NCI-H128 (cell line): ENCODE data around the gene KCNC2.
"Not testable (repeated sequence)": the region's sequence is repeated elsewhere in the genome, so short reads cannot be mapped to it uniquely, and the experiment has no call there.

ENCODE experiments used
- DNase-seq: peaks from one replicate; lab custom pipeline; 2025; ENCODE audit not compliant: unreplicated experiment; lab: John Stamatoyannopoulos, UW

KCNC2 gene

GRCh38 chr12:75209812-75210138 lies at the start of gene KCNC2:
Gene KCNC2 (minus strand): TSS chr12:75209839.
- DNase-seq: no peak

GRCh38 chr12:75259143-75259542 lies 49.5 kb upstream of the KCNC2 start:
- no peak for DNase-seq

DNA sequence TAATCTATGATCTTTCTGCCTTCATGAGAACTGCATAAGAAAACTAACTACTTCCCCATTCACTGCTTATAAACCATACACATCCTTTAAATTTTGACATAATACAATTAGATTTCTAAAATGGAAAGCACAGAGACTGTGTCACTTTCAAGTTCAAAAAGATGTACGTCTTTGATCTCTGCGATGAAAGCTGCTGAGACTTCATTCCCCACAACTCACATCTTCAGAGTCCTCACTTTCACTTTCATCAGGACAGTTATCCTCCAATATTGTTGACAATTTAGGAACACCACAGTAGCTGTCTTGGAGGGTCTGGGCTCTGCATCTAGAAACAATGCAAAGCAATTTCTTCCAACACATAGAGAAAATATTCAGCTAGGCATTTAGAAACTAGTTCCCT lies 47.9 kb upstream of the KCNC2 start:
- no peak for DNase-seq

DNA sequence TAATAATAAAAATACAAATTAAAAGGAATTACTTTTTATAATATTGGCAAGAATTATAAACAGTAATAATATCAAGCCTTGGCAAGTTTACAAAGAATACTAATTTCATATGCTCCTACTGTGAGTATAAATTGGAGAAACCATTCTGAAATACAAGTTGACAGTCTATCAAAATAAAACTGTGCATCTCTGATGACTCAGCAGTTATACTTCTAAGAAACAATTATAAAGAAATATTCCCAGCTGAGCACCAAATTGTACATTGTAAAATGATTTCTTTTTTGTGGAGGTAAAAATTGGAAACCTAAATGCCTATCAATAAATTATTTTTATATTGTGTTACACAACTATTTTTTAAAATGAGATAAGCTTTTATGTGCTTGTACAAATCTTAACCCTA lies 35.5 kb upstream of the KCNC2 start:
- no peak for DNase-seq

GRCh38 chr12:75239987-75240386 lies 30.3 kb upstream of the KCNC2 start:
- no peak for DNase-seq

DNA sequence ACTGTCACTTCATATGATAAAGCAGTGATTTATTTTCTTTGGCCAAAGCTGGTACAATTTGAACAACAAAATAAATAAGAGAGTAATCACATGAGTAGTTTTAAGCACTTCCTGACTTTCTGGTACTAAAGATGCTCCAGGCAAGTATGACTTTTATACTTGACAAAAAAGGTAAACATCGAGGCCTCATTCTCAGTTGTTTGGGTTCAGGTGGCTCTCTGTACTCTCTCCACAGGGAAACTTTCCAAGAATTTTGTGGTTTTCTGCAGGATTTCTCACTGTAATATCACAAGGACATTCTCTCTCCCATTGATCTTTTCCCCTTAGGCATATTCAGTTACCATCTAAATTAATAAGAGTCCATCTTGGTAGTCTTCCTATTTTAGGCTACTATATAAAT lies 26.6 kb upstream of the KCNC2 start:
- DNase-seq: no peak

GRCh38 chr12:75227132-75227531 lies 17.5 kb upstream of the KCNC2 start:
- DNase-seq: no peak

DNA sequence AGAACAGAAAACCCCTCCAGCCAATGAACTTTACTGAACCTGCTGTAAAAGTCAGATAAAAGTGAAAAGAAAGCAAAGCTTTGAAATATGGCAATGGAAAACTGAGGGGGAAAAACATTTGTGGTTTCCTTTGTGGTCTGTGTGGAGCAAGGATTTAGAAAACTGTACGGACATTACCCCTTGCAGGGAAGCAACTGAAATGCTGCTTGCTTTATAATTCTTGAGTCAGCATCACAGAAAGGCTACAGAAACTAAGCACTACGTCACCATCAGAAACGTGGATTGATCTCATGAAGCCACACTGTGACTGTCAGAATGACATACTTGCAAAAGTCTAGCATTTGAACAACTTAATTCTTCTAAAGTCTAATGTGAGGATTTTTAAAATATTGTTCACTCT lies 2.4 kb upstream of the KCNC2 start:
- DNase-seq: no peak

DNA sequence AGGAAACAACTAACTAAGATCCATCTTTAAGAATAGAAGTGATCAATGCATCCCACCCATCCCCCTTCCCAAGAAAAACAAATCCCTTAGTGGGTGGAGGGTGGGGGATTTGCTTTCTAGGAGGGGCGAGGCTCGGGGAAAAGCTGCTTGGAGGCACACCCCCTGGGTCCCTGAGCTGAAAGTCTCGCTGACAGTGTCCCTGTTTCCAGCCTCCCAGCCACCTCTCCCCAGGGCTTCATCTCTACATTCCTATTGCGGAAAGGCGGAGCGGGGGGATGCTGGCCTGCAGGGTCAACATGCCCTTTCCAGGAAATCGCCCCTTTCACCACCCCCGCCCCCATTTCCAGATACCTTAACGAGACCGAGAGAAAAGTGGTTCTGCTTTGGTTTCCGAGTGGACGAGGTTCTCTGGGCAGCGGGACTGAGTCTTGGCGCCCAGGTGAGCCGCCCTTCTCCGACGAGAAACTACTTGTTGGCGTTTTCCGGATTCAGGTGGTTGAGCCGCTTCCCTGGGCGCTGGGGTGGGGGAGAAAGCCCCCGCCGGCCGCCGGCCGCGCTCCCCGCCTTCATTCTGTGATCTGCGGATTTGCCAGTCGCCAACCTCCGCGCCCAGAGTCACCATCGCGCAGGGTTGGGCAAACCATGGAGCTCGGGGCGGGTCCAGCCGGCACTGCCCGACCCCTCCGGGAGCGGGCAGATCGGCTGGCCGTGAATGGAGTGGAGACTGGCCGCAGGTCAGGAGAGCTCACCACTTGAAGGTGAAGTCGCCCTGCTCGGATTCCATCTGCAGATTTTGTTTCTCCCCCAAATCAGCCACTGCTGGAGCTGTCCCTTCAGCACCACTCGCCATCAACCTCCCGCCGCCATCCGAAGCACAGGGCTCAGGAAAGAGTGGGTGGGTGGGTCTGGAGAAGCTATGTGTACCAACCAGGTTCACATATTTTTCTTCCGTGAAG lies 505 bp downstream of the KCNC2 start:
- no peak for DNase-seq

- DNase-seq: no peak
Observed at GRCh38 chr12:75207338-75208083, 2.1 kb downstream of the KCNC2 start.

DNA sequence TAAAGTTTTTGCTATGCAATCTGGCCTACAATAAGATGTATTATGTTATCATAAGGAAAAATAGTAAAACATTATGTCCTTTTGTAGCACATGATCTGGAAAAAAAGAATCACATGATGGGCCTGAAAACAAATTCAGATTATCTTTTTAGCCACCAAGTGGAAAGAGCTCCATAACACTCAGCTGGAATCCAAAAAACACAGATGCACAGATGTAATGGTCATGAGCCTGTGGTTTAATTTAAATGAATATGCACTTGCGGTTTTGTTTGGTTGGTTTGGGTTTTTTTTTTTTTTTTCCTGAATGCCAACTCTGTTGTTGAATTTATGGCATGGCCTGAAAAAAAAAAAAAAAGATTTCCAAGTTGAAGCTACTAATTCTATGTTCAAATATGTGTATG lies 4.1 kb downstream of the KCNC2 start:
- no peak for DNase-seq

DNA sequence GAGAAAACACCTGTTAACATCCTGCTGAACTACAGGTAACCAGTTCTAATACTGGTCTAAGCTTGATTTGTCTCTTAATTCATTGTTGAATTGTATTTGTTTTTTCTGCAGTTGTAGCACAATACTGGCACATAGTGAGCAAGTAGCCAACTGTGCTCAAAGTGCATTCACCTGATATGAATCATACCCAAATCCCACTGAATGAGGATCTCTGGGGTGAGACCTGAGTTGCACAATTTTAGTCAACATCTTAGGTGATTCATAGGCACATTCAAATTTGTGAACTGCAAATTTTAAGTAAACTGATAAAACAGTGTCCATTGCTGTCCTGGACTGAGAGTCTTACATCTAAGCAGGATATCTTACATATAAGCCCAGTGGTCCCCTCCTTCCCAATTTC lies 12.8 kb downstream of the KCNC2 start:
- DNase-seq: no peak

GRCh38 chr12:75196408-75196807 lies 13.2 kb downstream of the KCNC2 start:
- no peak for DNase-seq

GRCh38 chr12:75194250-75194649 lies 15.4 kb downstream of the KCNC2 start:
- DNase-seq: no peak

GRCh38 chr12:75192196-75192595 lies 17.4 kb downstream of the KCNC2 start:
- DNase-seq: no peak

DNA sequence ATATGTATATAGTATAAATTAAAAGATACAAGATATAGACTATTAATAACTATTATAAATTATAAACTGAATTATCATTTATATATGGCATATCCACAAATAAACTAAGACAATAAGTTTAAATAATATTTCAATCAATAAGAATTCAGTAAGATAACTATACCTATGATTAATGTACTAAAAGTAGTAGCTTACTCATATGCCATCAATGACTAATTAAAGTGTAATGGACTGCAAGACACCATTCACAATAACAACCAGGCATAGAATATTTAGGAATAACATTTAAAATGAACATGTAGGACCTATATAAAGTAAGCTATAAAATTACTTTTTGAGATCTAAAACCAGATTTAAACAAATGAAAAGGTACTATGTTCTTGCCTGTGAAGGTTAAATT lies 18.8 kb downstream of the KCNC2 start:
- DNase-seq: no peak

- not testable (repeated sequence) for DNase-seq
Observed at GRCh38 chr12:75185881-75186280, 23.8 kb downstream of the KCNC2 start.

DNA sequence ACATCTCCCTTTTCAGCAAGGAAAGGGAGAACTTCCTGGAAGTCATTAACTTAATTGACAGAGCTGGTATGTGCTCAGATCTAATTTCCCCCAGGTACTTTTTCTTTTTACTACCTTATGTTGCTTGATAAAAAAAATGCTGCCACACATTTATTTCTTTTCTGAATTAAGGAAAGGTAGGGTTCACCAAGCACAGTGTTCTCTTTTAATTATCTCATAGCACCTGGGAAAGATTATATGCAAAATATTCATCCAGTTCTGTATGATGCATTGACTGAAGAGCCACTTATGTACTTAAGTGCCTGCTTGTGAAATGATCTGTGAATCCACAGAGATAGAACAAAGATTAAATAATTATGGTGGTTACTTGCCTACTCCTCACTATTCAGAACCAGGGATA lies 25.1 kb downstream of the KCNC2 start:
- no peak for DNase-seq

DNA sequence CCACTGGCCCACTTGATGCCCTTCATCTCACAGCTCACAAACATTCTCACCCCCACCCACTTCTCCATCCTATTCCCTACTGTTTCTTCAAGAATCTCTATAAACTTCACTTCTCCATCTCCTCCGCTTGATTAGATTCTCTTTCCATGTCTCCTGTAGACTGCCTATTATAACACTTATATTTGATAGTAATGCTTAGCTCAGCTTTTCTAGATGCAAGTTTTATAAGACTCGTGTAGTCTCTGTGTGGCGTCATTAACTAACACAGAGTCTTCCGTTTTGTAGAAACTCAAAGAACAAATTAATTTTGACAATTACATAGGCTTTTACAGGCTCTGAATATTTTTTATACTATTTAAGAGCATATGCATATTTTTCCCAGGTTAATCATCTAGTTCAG lies 25.7 kb downstream of the KCNC2 start:
- DNase-seq: no peak

DNA sequence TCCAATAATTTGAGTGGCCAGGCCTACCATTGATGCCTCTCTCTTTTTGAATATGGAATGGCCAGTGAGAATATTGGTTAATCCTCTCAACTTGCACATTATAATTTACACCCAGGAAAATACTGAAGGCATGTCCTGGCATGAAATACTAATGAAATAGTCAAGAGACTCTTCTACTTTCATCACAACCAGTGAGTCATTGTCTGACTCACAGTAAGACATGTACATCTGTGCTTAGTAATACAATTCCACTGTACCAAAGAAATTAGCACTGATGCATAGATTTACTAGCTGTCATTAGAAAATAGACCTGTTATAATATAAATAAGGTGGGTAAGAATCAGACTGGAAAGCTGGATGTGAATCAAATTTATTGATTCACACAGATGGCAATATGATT lies 31.6 kb downstream of the KCNC2 start:
- DNase-seq: no peak

DNA sequence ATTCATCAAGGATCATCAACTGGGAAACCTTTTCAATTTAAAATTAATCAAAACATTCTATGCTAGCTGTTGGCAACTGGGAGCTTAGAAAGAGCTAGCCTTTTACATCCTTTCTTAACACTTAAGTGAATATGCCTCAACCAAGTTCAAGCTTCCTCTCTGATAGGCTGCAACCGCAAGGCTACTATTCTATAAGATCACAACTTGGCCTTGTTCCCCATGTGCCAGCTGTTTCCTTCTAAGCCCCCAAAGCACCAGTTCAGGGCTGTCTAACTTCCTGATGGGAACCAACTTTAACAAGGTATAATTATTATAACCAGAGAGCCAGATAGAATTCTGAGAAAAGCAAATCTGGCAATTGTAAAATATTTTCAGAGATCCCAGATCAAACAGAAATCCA lies 37.0 kb downstream of the KCNC2 start:
- DNase-seq: no peak

GRCh38 chr12:75170640-75171185 lies 38.9 kb downstream of the KCNC2 start:
- DNase-seq: no peak
